ENCODE results near the gene SBDS.

Gene SBDS

DNA sequence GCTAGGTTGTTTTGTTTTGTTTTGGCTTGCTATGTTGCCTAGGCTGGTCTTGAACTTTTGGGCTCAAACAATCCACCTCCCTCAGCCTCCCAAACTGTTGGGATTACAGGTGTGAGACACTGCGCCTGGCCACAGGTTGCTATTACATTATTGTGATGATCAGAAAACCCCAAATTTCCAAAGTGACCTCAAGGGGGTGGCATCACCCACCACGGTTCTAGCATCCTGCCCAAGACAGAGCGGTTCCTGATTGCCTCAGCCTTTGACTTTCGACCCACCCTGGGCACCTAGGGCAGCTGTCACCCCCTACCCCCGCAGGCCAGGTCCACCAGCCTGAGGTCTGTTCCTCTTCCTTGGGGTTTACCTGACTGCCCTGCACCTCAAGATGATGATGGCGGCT, 28.4 kb downstream of the SBDS start:
- Histone ChIP-seq H3K27me3 (replicated peaks; ENCODE audit: control insufficient read depth, insufficient read depth, low read length, poor library complexity, severe bottlenecking) (no peaks in the 10 kb centered on the region), H3K9me3 (ENCODE audit: control insufficient read depth, low read length) (no peaks in the 10 kb centered on the region), H3K4me3 (ENCODE audit: insufficient read depth, low read depth, low read length, poor library complexity, severe bottlenecking) (no peak overlapping the region), H3K36me3 (ENCODE audit: control insufficient read depth, insufficient read depth, low read length) (no peaks in the 10 kb centered on the region), H3K27ac (ENCODE audit: insufficient read depth, low read length, poor library complexity, severe bottlenecking) (no peak overlapping the region), H3K4me1 (ENCODE audit: control insufficient read depth, insufficient read depth, low read length, poor library complexity, severe bottlenecking) (no peaks in the 10 kb centered on the region)
- DNase-seq = no peak

DNA sequence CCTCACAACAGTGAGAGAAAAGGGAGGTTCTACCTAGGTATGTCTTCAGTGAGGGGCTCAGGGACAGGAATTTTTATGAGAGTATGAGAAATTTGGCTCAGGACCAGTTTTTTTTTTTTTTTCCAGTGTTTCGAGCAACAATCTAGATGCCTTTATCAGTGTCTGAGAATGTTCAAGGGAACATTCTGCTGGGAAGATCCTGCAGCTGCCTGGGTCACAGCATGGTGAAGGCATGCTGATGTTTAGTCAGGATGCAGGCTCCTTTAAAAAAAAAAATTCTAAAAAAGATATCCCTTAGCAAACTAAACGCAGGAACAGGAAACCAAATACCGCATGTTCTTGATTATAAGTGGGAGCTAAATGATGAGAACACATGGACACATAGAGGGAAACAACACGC, 31.0 kb downstream of the SBDS start:
- DNase-seq = no peak
- H3K36me3 ChIP-seq (ENCODE audit: control insufficient read depth, insufficient read depth, low read length) = no peaks in the 10 kb centered on the region
- H3K9me3 ChIP-seq (ENCODE audit: control insufficient read depth, low read length) = no peaks in the 10 kb centered on the region
- no peaks in the 10 kb centered on the region for H3K4me1 ChIP-seq (ENCODE audit: control insufficient read depth, insufficient read depth, low read length, poor library complexity, severe bottlenecking)
- H3K27me3 ChIP-seq (replicated peaks; ENCODE audit: control insufficient read depth, insufficient read depth, low read length, poor library complexity, severe bottlenecking) = no peaks in the 10 kb centered on the region
- no peak overlapping the region for H3K4me3 ChIP-seq (ENCODE audit: insufficient read depth, low read depth, low read length, poor library complexity, severe bottlenecking)
- H3K27ac ChIP-seq (ENCODE audit: insufficient read depth, low read length, poor library complexity, severe bottlenecking) = no peak overlapping the region

- Histone ChIP-seq H3K4me1 (ENCODE audit: control insufficient read depth, insufficient read depth, low read length, poor library complexity, severe bottlenecking) (no peaks in the 10 kb centered on the region), H3K4me3 (ENCODE audit: insufficient read depth, low read depth, low read length, poor library complexity, severe bottlenecking) (no peak overlapping the region), H3K27me3 (replicated peaks; ENCODE audit: control insufficient read depth, insufficient read depth, low read length, poor library complexity, severe bottlenecking) (no peaks in the 10 kb centered on the region), H3K36me3 (ENCODE audit: control insufficient read depth, insufficient read depth, low read length) (peaks cover 17% of the 10 kb centered on the region), H3K9me3 (ENCODE audit: control insufficient read depth, low read length) (no peaks in the 10 kb centered on the region), H3K27ac (ENCODE audit: insufficient read depth, low read length, poor library complexity, severe bottlenecking) (no peak overlapping the region)
- DNase-seq = no peak
Observed at GRCh38 chr7:66961096-66961495, 34.3 kb downstream of the SBDS start.

- H3K4me3 ChIP-seq (ENCODE audit: insufficient read depth, low read depth, low read length, poor library complexity, severe bottlenecking) = no peak overlapping the region
- no peak for DNase-seq
- H3K4me1 ChIP-seq (ENCODE audit: control insufficient read depth, insufficient read depth, low read length, poor library complexity, severe bottlenecking) = no peaks in the 10 kb centered on the region
- H3K27me3 ChIP-seq (replicated peaks; ENCODE audit: control insufficient read depth, insufficient read depth, low read length, poor library complexity, severe bottlenecking) = no peaks in the 10 kb centered on the region
- no peaks in the 10 kb centered on the region for H3K9me3 ChIP-seq (ENCODE audit: control insufficient read depth, low read length)
- H3K27ac ChIP-seq (ENCODE audit: insufficient read depth, low read length, poor library complexity, severe bottlenecking) = no peak overlapping the region
- H3K36me3 ChIP-seq (ENCODE audit: control insufficient read depth, insufficient read depth, low read length) = peaks cover 26% of the 10 kb centered on the region
Observed at GRCh38 chr7:66960192-66960591, 35.2 kb downstream of the SBDS start.

DNA sequence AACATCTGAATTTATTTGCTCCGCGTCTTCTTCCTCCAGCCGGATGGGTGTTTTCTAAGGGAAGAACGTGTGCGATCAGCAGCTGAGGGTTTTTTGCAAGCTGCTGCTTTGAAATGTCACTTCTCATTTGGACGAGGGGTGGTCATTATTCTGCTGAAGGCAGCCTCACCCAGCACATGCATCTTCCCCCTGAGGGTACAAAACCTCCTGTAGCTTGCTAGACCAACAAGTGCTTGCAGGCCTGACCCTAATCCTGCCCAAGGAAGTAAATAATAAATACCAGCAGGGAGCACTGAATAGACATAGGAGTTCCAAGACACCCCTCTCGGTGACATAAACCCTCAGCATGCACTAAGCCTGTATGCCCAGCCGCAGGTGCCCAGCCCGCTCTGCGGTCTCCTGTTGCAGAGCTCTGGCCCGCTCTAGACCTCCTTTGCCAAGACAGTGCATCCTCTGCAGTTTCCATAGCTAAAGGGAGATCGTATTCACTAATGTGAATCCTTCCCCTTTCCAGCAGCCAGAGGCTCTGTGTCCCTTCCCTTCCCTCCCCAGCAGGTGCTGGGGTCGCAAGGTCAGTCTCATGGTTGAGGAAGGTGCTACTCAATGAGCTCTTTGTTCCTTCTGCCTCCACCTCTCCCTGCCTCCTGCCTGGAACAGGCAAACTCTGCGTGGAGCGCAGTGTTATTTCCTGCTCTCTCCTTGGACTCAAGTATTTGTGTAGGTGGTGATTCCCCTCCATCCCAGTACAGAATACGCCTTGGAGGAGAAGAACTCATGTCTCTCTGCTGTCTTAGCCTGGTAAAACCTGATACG, 36.6 kb downstream of the SBDS start:
- Histone ChIP-seq H3K9me3 (ENCODE audit: control insufficient read depth, low read length) (no peaks in the 10 kb centered on the region), H3K27ac (ENCODE audit: insufficient read depth, low read length, poor library complexity, severe bottlenecking) (no peak overlapping the region), H3K36me3 (ENCODE audit: control insufficient read depth, insufficient read depth, low read length) (peaks cover 36% of the 10 kb centered on the region), H3K4me3 (ENCODE audit: insufficient read depth, low read depth, low read length, poor library complexity, severe bottlenecking) (no peak overlapping the region), H3K4me1 (ENCODE audit: control insufficient read depth, insufficient read depth, low read length, poor library complexity, severe bottlenecking) (no peaks in the 10 kb centered on the region), H3K27me3 (replicated peaks; ENCODE audit: control insufficient read depth, insufficient read depth, low read length, poor library complexity, severe bottlenecking) (no peaks in the 10 kb centered on the region)
- no peak for DNase-seq

GRCh38 chr7:66957595-66958290, 37.6 kb downstream of the SBDS start:
- H3K27ac ChIP-seq (ENCODE audit: insufficient read depth, low read length, poor library complexity, severe bottlenecking) = no peak overlapping the region
- H3K4me3 ChIP-seq (ENCODE audit: insufficient read depth, low read depth, low read length, poor library complexity, severe bottlenecking) = no peak overlapping the region
- no peaks in the 10 kb centered on the region for H3K4me1 ChIP-seq (ENCODE audit: control insufficient read depth, insufficient read depth, low read length, poor library complexity, severe bottlenecking)
- no peaks in the 10 kb centered on the region for H3K27me3 ChIP-seq (replicated peaks; ENCODE audit: control insufficient read depth, insufficient read depth, low read length, poor library complexity, severe bottlenecking)
- DNase-seq = no peak
- H3K36me3 ChIP-seq (ENCODE audit: control insufficient read depth, insufficient read depth, low read length) = peaks cover 43% of the 10 kb centered on the region
- H3K9me3 ChIP-seq (ENCODE audit: control insufficient read depth, low read length) = no peaks in the 10 kb centered on the region

DNA sequence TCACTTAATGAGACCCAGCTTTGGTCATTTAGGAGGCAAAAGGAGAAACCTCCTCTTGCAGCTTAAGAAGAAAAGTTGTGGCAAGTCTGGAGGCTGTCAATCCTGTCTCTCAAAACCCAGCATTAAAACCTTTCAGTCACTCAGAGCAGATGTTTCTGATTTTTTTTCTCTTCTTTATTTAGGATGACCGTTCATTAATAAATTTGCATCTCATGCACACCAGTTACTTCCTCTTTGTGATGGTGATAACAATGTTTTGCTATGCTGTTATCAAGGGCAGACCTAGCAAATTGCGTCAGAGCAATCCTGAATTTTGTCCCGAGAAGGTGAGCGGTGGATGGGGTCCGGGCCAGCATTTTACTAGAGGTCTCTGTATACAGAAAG, 42.4 kb downstream of the SBDS start:
- H3K9me3 ChIP-seq (ENCODE audit: control insufficient read depth, low read length) = no peaks in the 10 kb centered on the region
- DNase-seq = no peak
- peaks cover 71% of the 10 kb centered on the region for H3K36me3 ChIP-seq (ENCODE audit: control insufficient read depth, insufficient read depth, low read length)
- H3K4me3 ChIP-seq (ENCODE audit: insufficient read depth, low read depth, low read length, poor library complexity, severe bottlenecking) = no peak overlapping the region
- H3K27me3 ChIP-seq (replicated peaks; ENCODE audit: control insufficient read depth, insufficient read depth, low read length, poor library complexity, severe bottlenecking) = no peaks in the 10 kb centered on the region
- no peak overlapping the region for H3K27ac ChIP-seq (ENCODE audit: insufficient read depth, low read length, poor library complexity, severe bottlenecking)
- H3K4me1 ChIP-seq (ENCODE audit: control insufficient read depth, insufficient read depth, low read length, poor library complexity, severe bottlenecking) = no peaks in the 10 kb centered on the region

GRCh38 chr7:66952343-66953043, 42.9 kb downstream of the SBDS start:
- Histone ChIP-seq H3K36me3 (ENCODE audit: control insufficient read depth, insufficient read depth, low read length) (peaks cover 72% of the 10 kb centered on the region), H3K27ac (ENCODE audit: insufficient read depth, low read length, poor library complexity, severe bottlenecking) (no peak overlapping the region), H3K9me3 (ENCODE audit: control insufficient read depth, low read length) (no peaks in the 10 kb centered on the region), H3K27me3 (replicated peaks; ENCODE audit: control insufficient read depth, insufficient read depth, low read length, poor library complexity, severe bottlenecking) (no peaks in the 10 kb centered on the region), H3K4me3 (ENCODE audit: insufficient read depth, low read depth, low read length, poor library complexity, severe bottlenecking) (no peak overlapping the region), H3K4me1 (ENCODE audit: control insufficient read depth, insufficient read depth, low read length, poor library complexity, severe bottlenecking) (no peaks in the 10 kb centered on the region)
- no peak for DNase-seq

GRCh38 chr7:66950763-66951162, 44.6 kb downstream of the SBDS start:
- H3K36me3 ChIP-seq (ENCODE audit: control insufficient read depth, insufficient read depth, low read length) = peaks cover 67% of the 10 kb centered on the region
- H3K27me3 ChIP-seq (replicated peaks; ENCODE audit: control insufficient read depth, insufficient read depth, low read length, poor library complexity, severe bottlenecking) = no peaks in the 10 kb centered on the region
- no peak overlapping the region for H3K4me3 ChIP-seq (ENCODE audit: insufficient read depth, low read depth, low read length, poor library complexity, severe bottlenecking)
- H3K4me1 ChIP-seq (ENCODE audit: control insufficient read depth, insufficient read depth, low read length, poor library complexity, severe bottlenecking) = no peaks in the 10 kb centered on the region
- H3K9me3 ChIP-seq (ENCODE audit: control insufficient read depth, low read length) = no peaks in the 10 kb centered on the region
- DNase-seq = no peak
- no peak overlapping the region for H3K27ac ChIP-seq (ENCODE audit: insufficient read depth, low read length, poor library complexity, severe bottlenecking)

DNA sequence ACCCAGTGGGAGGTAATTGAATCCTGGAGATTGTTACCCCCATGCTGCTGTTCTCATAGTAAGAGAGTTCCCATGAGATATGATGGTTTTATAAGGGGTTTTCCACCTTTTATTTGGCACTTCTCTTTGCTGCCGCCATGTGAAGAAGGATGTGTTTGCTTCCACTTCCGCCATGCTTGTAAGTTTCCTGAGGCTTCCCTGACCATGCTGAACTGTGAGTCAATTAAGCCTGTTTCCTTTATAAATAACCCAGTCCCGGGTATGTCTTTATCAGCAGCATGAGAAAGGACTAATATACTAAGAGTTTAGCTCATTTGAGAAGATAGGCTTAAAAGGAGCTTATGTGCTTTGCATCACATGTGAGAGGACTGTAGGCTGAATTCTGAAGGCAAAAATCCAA, 45.1 kb downstream of the SBDS start:
- H3K4me3 ChIP-seq (ENCODE audit: insufficient read depth, low read depth, low read length, poor library complexity, severe bottlenecking) = no peak overlapping the region
- no peaks in the 10 kb centered on the region for H3K4me1 ChIP-seq (ENCODE audit: control insufficient read depth, insufficient read depth, low read length, poor library complexity, severe bottlenecking)
- no peak overlapping the region for H3K27ac ChIP-seq (ENCODE audit: insufficient read depth, low read length, poor library complexity, severe bottlenecking)
- no peaks in the 10 kb centered on the region for H3K27me3 ChIP-seq (replicated peaks; ENCODE audit: control insufficient read depth, insufficient read depth, low read length, poor library complexity, severe bottlenecking)
- peaks cover 66% of the 10 kb centered on the region for H3K36me3 ChIP-seq (ENCODE audit: control insufficient read depth, insufficient read depth, low read length)
- no peak for DNase-seq
- H3K9me3 ChIP-seq (ENCODE audit: control insufficient read depth, low read length) = no peaks in the 10 kb centered on the region
